SU-DHL-6 (cell line): ENCODE results near the gene ARHGAP4.

ENCODE experiments used
- H2AFZ ChIP-seq: fragments of 200-600 bp; sonication (generic); 2 replicates; pipeline ENCODE4 v1.6.1; 2014; ENCODE audit warnings: low read depth, mild to moderate bottlenecking, moderate library complexity, mixed read lengths, antibody characterized with exemption, low read length; ENCODE audit not compliant: severe bottlenecking
- H3F3A ChIP-seq: fragments of 200-600 bp; shearing (Covaris generic); 2 replicates; pipeline ENCODE4 v1.6.0; 2016; ENCODE audit warnings: antibody characterized with exemption, mild to moderate bottlenecking; ENCODE audit not compliant: insufficient read depth
- H3K27ac ChIP-seq: fragments of 200-600 bp; sonication (generic); 2 replicates; pipeline ENCODE4 v1.5.1; 2016; ENCODE audit warnings: low read depth, mild to moderate bottlenecking, low read length, moderate library complexity, mixed read lengths
- H3K27me3 ChIP-seq: fragments of 200-600 bp; sonication (generic), shearing (Covaris generic); 2 replicates; pipeline ENCODE4 v1.6.0; 2014; ENCODE audit warnings: mild to moderate bottlenecking, low read length
- H3K36me3 ChIP-seq: fragments of 200-600 bp; sonication (generic); 2 replicates; pipeline ENCODE4 v1.6.1; 2014; ENCODE audit warnings: mild to moderate bottlenecking, low read length, mixed read lengths
- H3K4me2 ChIP-seq: fragments of 300-600, 200-600 bp; shearing (Covaris generic), sonication (generic); 2 replicates; pipeline ENCODE4 v1.6.0; 2014; ENCODE audit warnings: low read length, low read depth, mild to moderate bottlenecking; ENCODE audit not compliant: poor library complexity, severe bottlenecking
- H3K4me3 ChIP-seq: fragments of 200-600 bp; sonication (generic); 2 replicates; pipeline ENCODE4 v1.5.1; 2014; ENCODE audit warnings: antibody characterized with exemption, low read length, mild to moderate bottlenecking, mixed read lengths; ENCODE audit not compliant: insufficient read depth, poor library complexity, severe bottlenecking
- H3K79me2 ChIP-seq: fragments of 200-600 bp; sonication (generic); 2 replicates; pipeline ENCODE4 v1.6.1; 2014; ENCODE audit warnings: mild to moderate bottlenecking, low read length, moderate library complexity; ENCODE audit not compliant: insufficient read depth
- H3K9ac ChIP-seq: fragments of 200-600 bp; sonication (generic); 2 replicates; pipeline ENCODE4 v1.7.0; 2014; ENCODE audit warnings: mild to moderate bottlenecking, low read length
- H3K9me2 ChIP-seq: fragments of 200-600 bp; sonication (generic); replicated peaks from 2 replicates; pipeline ENCODE4 v1.6.1; 2014; ENCODE audit warnings: low read length; ENCODE audit not compliant: insufficient read depth
- H3K9me3 ChIP-seq: fragments of 200-600 bp; sonication (generic); 2 replicates; pipeline ENCODE4 v1.6.1; 2014; ENCODE audit warnings: low read length, mixed read lengths; ENCODE audit not compliant: insufficient read depth
- H4K20me1 ChIP-seq: fragments of 200-600 bp; sonication (generic); 2 replicates; pipeline ENCODE4 v1.6.1; 2014; ENCODE audit warnings: low read depth, mild to moderate bottlenecking, antibody characterized with exemption, low read length, moderate library complexity, mixed read lengths
- CTCF ChIP-seq: fragments of 200-600 bp; sonication (generic); IDR thresholded peaks from one replicate; pipeline ENCODE4 v1.5.1; 2017; ENCODE audit warnings: antibody characterized with exemption, mild to moderate bottlenecking, low read length, moderate library complexity; ENCODE audit not compliant: insufficient read depth, poor library complexity, severe bottlenecking
- EZH2phosphoT487 ChIP-seq: fragments of 200-600 bp; sonication (generic), shearing (Covaris generic); conservative IDR thresholded peaks from 2 replicates; pipeline ENCODE4 v1.6.1; 2018; ENCODE audit warnings: mild to moderate bottlenecking, antibody characterized with exemption, low read length, moderate library complexity, mixed read lengths

Gene ARHGAP4

GRCh38 chrX:153913701-153914100 lies 12.4 kb downstream of the ARHGAP4 start:
- Histone ChIP-seq H3K9me2 (no peaks in the 10 kb centered on the region), H3K27ac (no peak overlapping the region), H3K27me3 (no peaks in the 10 kb centered on the region), H4K20me1 (no peaks in the 10 kb centered on the region), H3K9ac (no peak overlapping the region), H2AFZ (no peak overlapping the region), H3K9me3 (no peaks in the 10 kb centered on the region), H3F3A (no peaks in the 10 kb centered on the region), H3K79me2 (no peaks in the 10 kb centered on the region), H3K4me2 (no peak overlapping the region), H3K36me3 (no peaks in the 10 kb centered on the region), H3K4me3 (no peak overlapping the region)
- no peak for TF ChIP-seq EZH2phosphoT487
- no peak for TF ChIP-seq CTCF

GRCh38 chrX:153913211-153913610 lies 12.9 kb downstream of the ARHGAP4 start:
- no peaks in the 10 kb centered on the region for H3K27me3 ChIP-seq
- no peaks in the 10 kb centered on the region for H3K9me2 ChIP-seq
- no peaks in the 10 kb centered on the region for H3K9me3 ChIP-seq
- H3K4me3 ChIP-seq, result no peak overlapping the region
- TF ChIP-seq EZH2phosphoT487 (no peak), CTCF (no peak)
- H3K4me2 ChIP-seq, result no peak overlapping the region
- H3K79me2 ChIP-seq, result no peaks in the 10 kb centered on the region
- no peaks in the 10 kb centered on the region for H3K36me3 ChIP-seq
- no peak overlapping the region for H2AFZ ChIP-seq
- H3F3A ChIP-seq, result no peaks in the 10 kb centered on the region
- no peaks in the 10 kb centered on the region for H4K20me1 ChIP-seq
- H3K9ac ChIP-seq, result no peak overlapping the region
- no peak overlapping the region for H3K27ac ChIP-seq

GRCh38 chrX:153911798-153912197 lies 14.3 kb downstream of the ARHGAP4 start:
- Histone ChIP-seq H3K9ac (no peak overlapping the region), H3K27ac (no peak overlapping the region), H4K20me1 (no peaks in the 10 kb centered on the region), H2AFZ (no peak overlapping the region), H3K4me2 (no peak overlapping the region), H3F3A (no peaks in the 10 kb centered on the region), H3K27me3 (no peaks in the 10 kb centered on the region), H3K9me3 (no peaks in the 10 kb centered on the region), H3K4me3 (no peak overlapping the region), H3K9me2 (no peaks in the 10 kb centered on the region), H3K79me2 (no peaks in the 10 kb centered on the region), H3K36me3 (no peaks in the 10 kb centered on the region)
- TF ChIP-seq CTCF (no peak), EZH2phosphoT487 (no peak)
